HEK293 (cell line): ENCODE results near the gene AMBRA1.

Experiments used
- ZNF10 ChIP-seq: fragments of 450-650 bp; formaldehyde crosslinking; IDR thresholded peaks from 2 replicates; pipeline ENCODE4 v1.5.1; 2017; ENCODE audit warnings: missing biosample characterization, missing genetic modification characterization
- ZNF155 ChIP-seq: fragments of 450-650 bp; formaldehyde crosslinking; IDR thresholded peaks from 2 replicates; pipeline ENCODE4 v1.5.1; 2016; ENCODE audit warnings: missing biosample characterization, missing genetic modification characterization
- ZNF449 ChIP-seq: fragments of 450-650 bp; formaldehyde crosslinking; IDR thresholded peaks from 2 replicates; pipeline ENCODE4 v1.5.1; 2017; ENCODE audit warnings: missing biosample characterization, mild to moderate bottlenecking, missing genetic modification characterization, moderate library complexity
- ZNF843 ChIP-seq: fragments of 450-650 bp; formaldehyde crosslinking; IDR thresholded peaks from 2 replicates; pipeline ENCODE4 v1.5.1; 2016; ENCODE audit warnings: missing biosample characterization, missing genetic modification characterization
- TF ChIP-seq, protein P1 (sequence below): fragments of 450-650 bp; formaldehyde crosslinking; IDR thresholded peaks from 2 replicates; pipeline ENCODE4 v1.5.1; 2016; ENCODE audit warnings: missing biosample characterization, missing genetic modification characterization
- TF ChIP-seq, protein P2 (sequence below): sonication (generic); formaldehyde crosslinking; IDR thresholded peaks from 2 replicates; pipeline ENCODE4 v1.8.1; 2022; ENCODE audit warnings: mild to moderate bottlenecking, moderate library complexity, missing genetic modification reagents

- TF ChIP-seq, protein P1, sequence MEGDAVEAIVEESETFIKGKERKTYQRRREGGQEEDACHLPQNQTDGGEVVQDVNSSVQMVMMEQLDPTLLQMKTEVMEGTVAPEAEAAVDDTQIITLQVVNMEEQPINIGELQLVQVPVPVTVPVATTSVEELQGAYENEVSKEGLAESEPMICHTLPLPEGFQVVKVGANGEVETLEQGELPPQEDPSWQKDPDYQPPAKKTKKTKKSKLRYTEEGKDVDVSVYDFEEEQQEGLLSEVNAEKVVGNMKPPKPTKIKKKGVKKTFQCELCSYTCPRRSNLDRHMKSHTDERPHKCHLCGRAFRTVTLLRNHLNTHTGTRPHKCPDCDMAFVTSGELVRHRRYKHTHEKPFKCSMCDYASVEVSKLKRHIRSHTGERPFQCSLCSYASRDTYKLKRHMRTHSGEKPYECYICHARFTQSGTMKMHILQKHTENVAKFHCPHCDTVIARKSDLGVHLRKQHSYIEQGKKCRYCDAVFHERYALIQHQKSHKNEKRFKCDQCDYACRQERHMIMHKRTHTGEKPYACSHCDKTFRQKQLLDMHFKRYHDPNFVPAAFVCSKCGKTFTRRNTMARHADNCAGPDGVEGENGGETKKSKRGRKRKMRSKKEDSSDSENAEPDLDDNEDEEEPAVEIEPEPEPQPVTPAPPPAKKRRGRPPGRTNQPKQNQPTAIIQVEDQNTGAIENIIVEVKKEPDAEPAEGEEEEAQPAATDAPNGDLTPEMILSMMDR = no peak
- TF ChIP-seq ZNF10 (tag by site-specific recombination) = no peak
- TF ChIP-seq ZNF843 (tag by site-specific recombination) = no peak
- TF ChIP-seq ZNF449 (tag by site-specific recombination) = no peak
- TF ChIP-seq ZNF155 (tag by site-specific recombination) = no peak
- TF ChIP-seq, protein P2, sequence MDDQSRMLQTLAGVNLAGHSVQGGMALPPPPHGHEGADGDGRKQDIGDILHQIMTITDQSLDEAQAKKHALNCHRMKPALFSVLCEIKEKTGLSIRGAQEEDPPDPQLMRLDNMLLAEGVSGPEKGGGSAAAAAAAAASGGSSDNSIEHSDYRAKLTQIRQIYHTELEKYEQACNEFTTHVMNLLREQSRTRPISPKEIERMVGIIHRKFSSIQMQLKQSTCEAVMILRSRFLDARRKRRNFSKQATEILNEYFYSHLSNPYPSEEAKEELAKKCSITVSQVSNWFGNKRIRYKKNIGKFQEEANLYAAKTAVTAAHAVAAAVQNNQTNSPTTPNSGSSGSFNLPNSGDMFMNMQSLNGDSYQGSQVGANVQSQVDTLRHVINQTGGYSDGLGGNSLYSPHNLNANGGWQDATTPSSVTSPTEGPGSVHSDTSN (CRISPR knock-in tag) = no peak
These were observed 212.6 kb downstream of the AMBRA1 start, which contains the start of gene MDK for GRCh38 chr11:46381048-46381818.
